IPS DF 4.7 (cell line): ENCODE results near the gene B3GNT7.
"Not testable (repeated sequence)": the region's sequence is repeated elsewhere in the genome, so short reads cannot be mapped to it uniquely, and the experiment has no call there.

Experiments
- DNase-seq: peaks from one replicate; pipeline ENCODE4 v3.0.0-alpha.2; 2013; ENCODE audit warnings: low spot score; ENCODE audit errors: extremely low read depth

The B3GNT7 gene

DNA sequence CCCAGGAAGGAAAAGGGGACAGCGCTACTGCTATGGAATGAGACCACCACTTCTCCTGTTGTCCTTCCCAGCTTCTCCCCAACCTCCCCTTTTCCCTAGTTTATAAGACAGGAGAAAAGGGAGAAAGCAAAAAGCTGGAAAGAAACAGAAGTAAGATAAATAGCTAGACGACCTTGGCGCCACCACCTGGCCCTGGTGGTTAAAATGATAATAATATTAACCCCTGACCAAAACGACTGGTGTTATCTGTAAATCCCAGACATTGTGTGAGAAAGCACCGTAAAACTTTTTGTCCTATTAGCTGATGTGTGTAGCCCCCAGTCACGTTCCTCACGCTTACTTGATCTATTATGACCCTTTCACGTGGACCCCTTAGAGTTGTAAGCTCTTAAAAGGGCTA lies 5.2 kb downstream of the B3GNT7 start:
- not testable (repeated sequence) for DNase-seq

DNA sequence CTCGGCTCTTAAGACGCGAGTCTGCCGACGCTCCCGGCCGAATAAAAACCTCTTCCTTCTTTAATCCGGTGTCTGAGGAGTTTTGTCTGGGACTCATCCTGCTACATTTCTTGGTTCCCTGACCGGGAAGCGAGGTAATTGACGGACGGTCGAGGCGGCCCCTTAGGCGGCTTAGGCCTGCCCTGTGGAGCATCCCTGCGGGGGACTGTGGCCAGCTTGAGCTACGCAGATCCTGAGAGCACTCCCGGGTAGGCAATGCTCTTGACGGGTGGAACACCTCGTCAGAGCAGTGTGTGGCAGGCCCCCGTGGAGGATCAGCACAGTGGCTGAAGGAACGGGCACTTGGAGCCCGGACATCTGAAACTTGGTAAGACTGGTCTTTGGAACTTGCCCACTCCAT lies 5.6 kb downstream of the B3GNT7 start:
- not testable (repeated sequence) for DNase-seq

DNA sequence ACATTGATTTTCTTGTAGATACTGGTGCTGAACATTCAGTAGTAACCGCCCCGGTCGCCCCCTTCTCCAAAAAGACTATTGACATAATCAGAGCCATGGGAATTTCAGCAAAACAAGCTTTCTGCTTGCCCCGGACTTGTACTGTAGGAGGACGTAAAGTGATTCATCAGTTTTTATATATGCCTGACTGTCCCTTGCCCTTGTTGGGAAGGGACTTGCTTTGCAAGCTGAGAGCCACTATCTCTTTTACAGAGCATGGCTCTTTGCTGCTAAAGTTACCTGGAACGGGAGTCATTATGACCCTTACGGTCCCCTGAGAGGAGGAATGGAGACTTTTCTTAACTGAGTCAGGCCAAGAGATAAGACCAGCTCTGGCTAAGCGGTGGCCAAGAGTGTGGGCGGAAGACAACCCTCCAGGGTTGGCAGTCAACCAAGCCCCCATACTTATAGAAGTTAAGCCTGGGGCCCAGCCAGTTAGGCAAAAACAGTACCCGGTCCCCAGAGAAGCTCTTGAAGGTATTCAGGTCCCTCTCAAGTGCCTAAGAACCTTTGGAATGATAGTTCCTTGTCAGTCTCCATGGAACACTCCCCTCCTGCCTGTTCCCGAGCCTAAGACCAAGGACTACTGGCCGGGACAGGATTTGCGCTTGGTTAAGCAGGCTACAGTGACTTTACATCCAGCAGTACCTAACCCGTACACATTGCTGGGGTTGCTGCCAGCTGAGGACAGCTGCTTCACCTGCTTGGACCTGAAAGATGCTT lies 8.1 kb downstream of the B3GNT7 start:
- not testable (repeated sequence) for DNase-seq

DNA sequence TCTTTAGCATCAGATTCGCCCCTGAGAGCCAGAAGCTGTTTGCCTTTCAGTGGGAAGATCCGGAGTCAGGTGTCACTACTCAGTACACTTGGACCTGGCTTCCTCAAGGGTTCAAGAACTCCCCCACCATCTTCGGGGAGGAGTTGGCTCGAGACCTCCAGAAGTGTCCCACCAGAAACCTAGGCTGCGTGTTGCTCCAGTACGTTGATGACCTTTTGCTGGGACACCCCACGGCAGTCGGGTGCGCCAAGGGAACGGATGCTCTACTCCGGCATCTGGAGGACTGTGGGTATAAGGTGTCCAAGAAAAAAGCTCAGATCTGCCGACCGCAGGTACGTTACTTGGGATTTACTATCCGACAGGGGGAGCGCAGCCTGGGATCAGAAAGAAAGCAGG lies 8.7 kb downstream of the B3GNT7 start:
- not testable (repeated sequence) for DNase-seq

DNA sequence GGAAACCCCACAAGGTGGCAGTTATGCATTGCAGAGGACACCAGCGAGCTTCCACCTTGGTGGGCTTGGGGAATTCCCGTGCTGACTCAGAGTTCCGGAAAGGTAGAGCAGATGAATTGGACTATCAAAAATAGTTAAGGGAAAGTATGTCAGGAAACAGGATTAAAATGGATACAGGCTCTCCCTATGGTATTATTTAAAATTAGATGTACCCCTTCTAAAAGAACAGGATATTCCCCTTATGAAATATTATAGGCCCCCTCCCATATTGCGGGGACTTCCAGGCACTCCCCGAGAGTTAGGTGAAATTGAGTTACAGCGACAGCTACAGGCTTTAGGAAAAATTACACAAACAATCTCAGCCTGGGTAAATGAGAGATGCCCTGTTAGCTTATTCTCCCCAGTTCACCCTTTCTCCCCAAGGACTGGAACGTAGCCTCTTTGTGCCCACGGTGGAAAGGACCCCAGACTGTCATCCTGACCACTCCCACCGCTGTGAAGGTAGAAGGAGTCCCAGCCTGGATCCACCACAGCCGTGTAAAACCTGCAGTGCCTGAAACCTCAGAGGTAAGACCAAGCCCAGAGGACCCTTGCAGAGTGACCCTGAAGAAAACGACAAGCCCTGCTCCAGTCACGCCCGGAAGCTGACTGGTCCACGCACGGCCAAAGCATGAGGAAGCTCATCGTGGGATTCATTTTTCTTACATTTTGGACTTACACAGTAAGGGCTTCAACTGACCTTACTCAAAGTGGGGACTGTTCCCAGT lies 10.3 kb downstream of the B3GNT7 start:
- DNase-seq = not testable (repeated sequence)

DNA sequence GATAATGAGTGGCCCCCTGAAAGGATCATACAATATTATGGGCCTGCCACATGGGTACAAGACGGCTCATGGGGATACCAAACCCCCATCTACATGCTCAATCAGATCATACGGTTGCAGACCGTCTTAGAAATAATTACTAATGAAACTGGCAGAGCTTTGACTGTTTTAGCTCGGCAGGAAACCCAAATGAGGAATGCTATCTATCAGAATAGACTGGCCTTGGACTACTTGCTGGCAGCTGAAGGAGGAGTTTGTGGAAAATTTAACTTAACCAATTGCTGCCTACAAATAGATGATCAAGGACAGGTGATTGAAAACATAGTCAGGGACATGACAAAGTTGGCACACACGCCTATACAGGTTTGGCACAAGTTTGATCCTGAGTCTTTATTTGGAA lies 12.2 kb downstream of the B3GNT7 start:
- DNase-seq = not testable (repeated sequence)

DNA sequence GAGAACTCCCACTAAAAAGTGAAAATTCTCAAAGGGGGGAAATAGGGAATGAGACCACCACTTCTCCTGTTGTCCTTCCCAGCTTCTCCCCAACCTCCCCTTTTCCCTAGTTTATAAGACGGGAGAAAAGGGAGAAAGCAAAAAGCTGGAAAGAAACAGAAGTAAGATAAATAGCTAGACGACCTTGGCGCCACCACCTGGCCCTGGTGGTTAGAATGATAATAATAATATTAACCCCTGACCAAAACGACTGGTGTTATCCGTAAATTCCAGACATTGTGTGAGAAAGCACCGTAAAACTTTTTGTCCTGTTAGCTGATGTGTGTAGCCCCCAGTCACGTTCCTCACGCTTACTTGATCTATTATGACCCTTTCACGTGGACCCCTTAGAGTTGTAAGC lies 12.8 kb downstream of the B3GNT7 start:
- not testable (repeated sequence) for DNase-seq

DNA sequence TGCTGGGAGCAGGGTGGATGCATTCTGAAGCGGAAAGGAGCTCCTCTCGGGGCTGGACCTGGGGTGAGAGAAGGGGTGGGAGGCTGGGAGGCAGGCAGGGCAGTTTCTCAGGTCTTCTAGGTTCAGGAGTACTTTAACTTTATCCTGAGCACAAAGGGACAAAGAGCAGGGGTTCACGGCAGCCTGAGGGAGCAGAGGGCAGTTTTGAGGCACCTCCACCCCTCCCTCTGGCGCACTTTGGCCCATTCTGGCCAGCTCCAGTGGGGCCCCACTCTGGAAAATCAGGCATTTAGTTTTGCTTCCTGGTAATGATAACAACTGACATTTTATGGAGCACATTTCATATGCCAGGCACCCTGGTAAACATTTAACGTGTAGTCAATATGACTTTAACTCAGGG lies 14.3 kb downstream of the B3GNT7 start:
- no peak for DNase-seq

DNA sequence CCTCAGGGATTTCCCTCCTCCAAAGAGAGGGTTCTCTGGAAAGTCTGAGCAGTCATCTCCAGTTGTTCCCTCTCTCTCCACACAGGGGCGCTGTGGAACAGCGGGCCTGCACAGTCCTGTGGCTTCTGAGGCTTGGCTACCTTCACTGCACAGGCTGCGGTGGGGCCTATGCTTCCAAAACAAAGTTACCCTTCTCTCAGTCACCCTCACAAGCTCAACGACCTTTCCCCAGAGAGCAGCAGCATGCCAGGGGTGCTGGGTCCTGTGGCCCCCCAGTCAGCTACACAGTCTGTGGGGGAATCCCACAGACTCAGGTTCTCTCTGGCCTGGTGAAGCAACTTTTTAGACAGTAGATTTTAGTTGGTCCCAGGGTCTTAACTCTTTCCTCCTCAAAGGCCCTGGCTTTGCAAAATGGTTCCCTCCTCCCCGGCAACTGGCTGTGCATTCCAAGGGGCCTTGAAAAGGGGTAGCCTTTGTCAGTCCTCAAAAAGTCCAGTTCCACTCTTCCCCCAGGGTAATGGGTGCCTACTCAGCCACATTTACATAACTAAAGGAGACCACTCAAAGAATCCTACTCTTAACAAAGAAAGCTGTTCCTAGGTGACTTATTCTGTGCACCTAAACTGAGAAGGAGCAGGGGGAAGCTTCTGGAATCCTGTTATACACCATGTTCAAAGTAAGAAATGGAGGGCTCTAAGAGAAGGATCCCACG lies 14.9 kb downstream of the B3GNT7 start:
- DNase-seq = no peak

DNA sequence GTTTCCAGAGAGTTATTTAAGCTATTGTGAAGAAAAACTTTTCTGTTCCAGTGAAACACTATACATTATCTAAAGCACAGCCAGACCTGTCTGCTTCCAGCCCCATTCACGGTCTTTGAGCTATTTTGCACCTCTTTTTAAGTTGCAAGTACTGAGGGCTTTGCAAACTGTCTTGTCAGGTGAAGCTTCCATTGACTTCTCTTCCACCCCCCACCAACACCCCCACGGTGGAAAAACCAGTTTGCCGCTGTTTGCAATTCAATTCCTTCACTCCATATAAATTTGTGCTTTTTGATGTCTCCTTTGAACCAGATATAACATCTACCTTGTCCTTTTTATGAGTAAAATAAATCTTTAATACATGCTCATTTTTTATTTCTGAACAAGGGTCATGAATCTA lies 15.7 kb downstream of the B3GNT7 start:
- DNase-seq = no peak

DNA sequence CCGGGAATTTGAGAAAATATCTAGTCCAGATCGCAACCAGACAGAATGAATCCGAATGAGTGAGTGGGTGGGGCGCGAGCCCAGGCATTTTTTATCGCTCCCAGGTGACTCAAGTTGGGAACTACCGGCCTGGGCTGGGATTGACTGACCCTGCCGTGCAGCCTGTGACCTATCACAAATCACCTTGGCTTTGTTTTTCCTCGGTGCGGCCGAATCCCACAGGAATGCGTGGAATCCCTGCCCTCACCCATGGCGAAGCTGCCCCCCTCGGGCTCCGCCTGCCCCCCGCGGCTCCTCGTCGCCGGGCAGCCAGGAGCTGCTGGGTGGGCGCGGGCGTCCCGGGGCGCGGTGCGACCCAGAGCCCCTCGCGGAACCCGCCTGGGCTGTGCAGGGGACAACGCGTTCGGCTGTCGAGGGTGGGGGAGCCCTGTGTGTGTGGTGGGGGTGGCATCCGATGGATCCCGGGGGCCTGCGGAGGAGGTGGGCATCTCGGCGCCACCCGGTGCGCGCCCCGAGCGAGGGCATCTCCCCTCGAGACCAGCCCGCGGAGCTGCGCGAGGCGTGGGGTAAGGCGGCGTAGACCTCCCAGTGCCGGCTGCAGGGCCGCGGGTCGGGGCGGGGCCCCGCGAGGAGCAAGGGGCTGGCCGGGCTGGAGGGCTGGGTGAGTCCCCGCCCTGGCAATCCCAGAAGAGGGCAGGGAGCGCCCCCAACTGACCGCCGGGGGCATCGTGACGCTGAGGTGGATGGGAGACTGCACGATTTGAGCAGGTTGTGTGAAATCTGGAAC lies 16.5 kb downstream of the B3GNT7 start:
- DNase-seq = no peak

DNA sequence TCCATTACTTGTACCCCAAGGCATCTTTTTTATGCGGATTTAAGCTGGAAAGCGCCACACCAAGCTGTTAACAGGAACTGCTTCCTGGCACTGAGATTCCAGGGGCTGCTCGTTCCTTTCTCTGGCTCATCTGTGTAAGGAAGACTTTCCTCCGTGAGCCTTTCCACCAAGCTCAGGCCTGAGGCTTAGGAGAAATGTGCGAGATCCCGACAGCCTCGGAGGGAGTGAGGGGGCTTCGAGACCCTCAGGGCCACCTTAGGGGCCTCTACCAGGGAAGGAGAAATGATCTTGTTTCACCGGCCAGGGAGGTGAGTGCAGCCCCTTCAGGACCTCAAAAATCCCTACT lies 17.1 kb downstream of the B3GNT7 start:
- no peak for DNase-seq

DNA sequence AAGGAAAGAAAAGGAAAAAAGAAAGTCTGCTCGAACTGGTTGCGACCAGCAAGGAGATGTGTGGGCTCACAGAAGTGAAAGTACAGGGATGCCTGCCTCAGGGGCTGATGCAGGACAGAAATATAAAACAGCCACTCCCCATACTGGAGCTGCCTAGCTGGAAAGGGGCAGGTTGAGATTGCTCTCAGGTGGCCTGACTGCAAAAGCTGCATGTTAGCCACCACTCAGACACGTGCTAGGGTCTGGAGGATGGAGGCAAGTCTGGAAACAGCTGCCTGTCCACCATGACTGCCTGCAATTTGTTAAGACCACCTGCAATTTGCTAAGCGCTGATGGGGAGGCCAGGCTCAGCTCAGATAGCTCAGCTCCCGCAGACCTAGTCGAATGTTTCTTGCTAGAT lies 17.9 kb downstream of the B3GNT7 start:
- no peak for DNase-seq

DNA sequence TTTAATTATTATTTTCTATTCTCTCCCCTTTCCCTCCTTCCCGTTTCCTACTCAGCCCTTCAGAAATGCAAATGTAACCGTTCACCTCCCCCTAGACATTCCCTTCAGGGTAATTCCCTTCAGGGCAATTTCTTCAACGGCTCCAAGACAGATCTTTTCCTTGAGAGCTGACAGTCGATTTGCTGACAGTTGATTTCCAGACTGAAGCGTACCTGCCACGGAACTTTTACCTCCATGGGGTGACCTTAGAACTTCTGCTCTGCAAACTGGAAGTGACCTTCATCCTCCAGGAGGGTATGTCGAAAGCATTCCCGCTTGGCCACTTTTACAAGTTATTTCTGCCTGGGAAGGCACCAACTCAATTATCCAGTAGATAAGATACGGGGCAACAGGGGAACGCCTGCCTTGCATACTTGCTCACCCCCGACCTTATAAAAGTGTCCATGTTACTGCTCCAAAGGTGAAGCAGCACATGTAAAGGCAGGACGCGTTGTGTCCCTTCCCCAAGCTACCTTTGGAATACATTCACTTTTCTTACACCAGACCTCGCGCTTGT lies 18.5 kb downstream of the B3GNT7 start:
- DNase-seq = no peak

DNA sequence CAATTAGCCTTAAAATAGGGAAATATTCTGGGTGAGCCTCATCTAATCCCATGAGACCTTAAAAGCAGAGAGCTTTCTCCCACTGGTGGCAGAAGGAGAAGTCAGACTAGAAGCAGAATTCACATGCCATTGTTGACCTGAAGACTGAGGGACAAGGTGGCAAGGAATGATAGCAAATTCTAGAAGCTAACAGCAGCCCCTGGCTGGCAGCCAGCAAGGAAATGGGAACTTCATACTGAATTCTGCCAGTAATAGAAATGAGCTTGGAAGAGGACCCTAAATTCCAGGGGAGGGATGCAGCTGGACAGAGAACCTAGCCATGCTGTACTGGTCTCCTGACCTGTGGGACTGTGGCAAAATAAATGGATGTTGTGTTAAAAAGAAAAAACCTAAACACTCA lies 19.5 kb downstream of the B3GNT7 start:
- DNase-seq = no peak

DNA sequence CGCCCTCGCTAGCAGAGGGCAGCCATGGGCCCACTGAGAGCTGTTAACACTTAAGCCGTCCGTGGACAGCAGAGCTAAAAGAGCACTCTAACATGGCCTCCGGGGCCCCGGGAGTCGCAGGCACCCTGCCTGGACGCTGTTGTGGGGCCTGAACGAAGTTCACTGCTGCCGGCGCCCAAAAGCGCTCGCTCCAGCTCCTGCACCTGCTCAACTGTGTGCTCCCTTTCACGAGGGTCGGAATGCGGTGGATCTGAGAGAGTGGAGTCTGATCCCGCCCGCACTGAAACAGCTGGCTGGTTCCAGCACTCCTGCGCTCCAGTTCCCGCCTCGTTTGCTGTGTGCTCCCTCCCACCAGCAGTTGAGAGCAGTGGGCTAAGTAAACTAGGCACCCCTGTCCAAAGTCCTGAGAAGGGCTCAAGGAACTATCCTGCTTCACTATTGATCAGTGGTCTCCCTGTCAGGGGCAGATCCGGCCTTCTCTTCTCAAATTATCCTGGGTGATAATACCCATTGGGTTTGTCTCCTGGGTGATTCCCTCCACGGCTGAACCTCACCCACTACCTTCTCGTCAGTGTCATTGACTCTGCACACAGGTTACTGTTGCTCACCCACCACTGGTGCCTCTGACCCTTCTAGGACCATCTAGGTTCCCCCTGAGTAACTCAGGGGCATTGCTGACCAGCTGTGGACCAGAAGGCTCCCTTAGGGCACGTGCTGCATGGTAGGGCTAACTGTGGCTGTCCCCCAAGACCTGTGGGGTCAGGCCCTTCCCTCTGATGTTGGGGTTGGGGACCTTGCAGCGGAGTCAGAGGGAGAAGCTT lies 23.5 kb downstream of the B3GNT7 start:
- no peak for DNase-seq

DNA sequence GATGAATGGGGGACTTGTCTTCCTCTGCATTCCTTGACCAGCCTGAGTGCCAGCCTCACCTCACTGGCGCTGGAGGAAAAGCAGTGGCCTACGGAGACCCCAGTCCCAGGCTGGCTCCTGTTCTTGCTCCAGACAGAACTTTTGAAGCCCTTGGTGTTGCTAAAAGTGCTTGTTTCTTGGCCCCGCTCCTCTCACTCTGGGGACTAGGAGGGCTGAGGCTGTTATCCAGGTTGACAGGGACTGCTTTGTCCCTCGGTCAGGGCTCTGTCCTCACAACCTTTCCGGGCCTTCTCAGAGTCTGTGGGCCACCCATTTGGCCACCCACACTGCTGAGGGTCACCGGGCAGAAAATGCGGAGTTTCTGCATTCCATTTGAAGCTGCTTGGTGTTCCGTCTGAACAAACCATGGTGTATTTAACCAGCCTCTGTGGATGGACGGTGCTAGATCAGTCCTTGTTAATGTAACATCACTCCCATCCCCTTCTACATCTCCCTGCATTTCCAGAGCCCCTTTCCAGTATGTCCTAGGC lies 25.6 kb downstream of the B3GNT7 start:
- DNase-seq = no peak

DNA sequence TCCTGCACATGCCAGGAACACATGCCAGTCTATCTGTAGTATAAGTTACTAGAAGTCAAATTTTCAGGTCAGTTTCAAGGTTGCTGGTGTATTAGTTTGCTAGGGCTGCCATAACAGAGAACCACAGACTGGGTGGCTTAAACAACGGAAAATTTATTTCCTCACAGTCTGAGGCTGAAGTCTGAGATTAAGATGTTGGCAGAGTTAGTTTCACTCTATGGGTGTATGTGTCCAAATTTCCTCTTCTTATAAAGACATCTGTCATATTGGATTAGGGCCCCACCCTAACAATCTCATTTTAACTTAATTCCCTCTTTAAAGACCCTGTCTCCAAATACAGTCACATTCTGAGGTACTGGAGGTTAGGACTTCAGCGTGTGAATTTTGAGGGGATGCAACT lies 26.5 kb downstream of the B3GNT7 start:
- no peak for DNase-seq

DNA sequence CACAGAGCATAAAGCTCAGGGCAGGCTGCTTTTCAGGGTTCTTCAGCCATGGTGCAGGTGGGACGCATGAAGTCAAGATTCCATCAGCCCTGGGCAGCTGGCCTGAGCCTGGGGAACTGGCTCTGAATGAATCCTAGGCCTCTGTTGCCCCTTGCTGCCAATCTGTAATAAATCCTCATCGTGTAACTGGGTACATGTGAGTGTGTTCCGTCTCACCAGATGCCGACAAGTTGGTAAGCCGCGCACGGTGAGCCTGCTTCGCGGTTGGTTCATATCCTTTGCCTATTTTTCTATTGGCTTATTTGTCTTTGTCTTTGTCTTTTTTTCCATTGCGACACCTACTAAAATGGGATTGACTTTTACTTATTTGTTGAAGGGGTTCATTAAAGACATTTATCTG lies 27.7 kb downstream of the B3GNT7 start:
- DNase-seq = no peak

DNA sequence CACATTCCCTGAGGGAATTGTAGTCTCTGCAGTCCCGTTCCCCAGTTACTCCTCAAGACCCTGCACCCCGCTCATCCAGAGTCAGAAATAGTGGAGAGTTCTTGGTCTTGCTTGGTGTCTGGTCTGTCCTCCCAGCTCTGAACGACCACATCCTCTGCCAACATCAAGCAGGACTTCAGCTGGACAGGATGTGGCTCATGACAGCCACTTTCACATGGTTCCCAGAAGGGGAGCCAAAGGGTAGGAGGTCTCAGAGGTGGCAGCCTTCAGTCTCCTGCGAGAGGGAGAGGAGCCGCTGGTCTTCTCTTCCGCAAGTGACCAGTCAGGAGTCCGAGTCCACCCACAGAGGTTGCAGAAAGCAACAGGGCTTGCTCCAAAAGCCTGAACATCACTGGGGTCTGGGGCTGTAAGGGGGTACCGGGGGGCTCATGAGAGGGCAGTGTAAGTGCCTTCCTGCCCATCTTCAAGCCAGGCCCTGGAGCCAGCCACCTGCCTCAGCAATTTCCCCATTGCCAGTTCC lies 29.8 kb downstream of the B3GNT7 start:
- DNase-seq = no peak
